CD14-positive monocyte (primary cell): Measurements from ENCODE around the gene HMBS. TPM values are rescaled to one million over a fixed set of nuclear protein-coding genes. Genes with fewer than 3 reads are reported as not detected.

Experiments used
- DNase-seq, 3 donors: peaks; one replicate each; pipeline ENCODE4 v3.0.0-alpha.2; 2011 to 2022
- H2AFZ ChIP-seq: 2 replicates; pipeline ENCODE4 v1.6.0; 2012; ENCODE audit warnings: mild to moderate bottlenecking, low read depth, low read length, inconsistent platforms; ENCODE audit not compliant: insufficient read depth, poor library complexity, severe bottlenecking
- H3K27ac ChIP-seq, 2 donors: 1 replicate in 1 of 2; 2 replicates in 1 of 2; pipeline ENCODE4 v1.5.1; 2012 to 2013; ENCODE audit warnings: low read length in 2 of 2, control low read depth in 1 of 2, inconsistent platforms in 1 of 2, low read depth in 1 of 2, mild to moderate bottlenecking in 1 of 2
- H3K27me3 ChIP-seq, 2 donors: one replicate each; pipeline versions ENCODE4 v1.6.0 to v1.6.1; 2011 to 2013; ENCODE audit warnings: low read length in 2 of 2; ENCODE audit not compliant: control insufficient read depth in 2 of 2, insufficient read depth in 2 of 2
- H3K36me3 ChIP-seq, 2 donors: replicated peaks in 1 of 2; 1 replicate in 1 of 2; 2 replicates in 1 of 2; pipeline versions ENCODE4 v1.5.1 to v1.6.1; 2012 to 2013; ENCODE audit warnings: low read length in 2 of 2, control low read depth in 1 of 2, inconsistent platforms in 1 of 2, mild to moderate bottlenecking in 1 of 2; ENCODE audit not compliant: insufficient read depth in 2 of 2, control insufficient read depth in 1 of 2
- H3K4me1 ChIP-seq, 2 donors: 1 replicate in 1 of 2; 2 replicates in 1 of 2; pipeline versions ENCODE4 v1.5.1 to v1.6.1; 2012 to 2013; ENCODE audit warnings: low read length in 2 of 2, control low read depth in 1 of 2, inconsistent platforms in 1 of 2, mild to moderate bottlenecking in 1 of 2, moderate library complexity in 1 of 2; ENCODE audit not compliant: insufficient read depth in 2 of 2, control insufficient read depth in 1 of 2
- H3K4me2 ChIP-seq: replicated peaks from 2 replicates; pipeline ENCODE3; 2012; ENCODE audit warnings: low read length, moderate library complexity, mild to moderate bottlenecking; ENCODE audit not compliant: poor library complexity, severe bottlenecking; ENCODE audit errors: extremely low read depth
- H3K4me3 ChIP-seq, 3 experiments: fragments of 200-600 bp in 1 of 3; sonication (generic) in 1 of 3; replicated peaks in 1 of 3; 1 replicate in 2 of 3; 2 replicates in 1 of 3; pipeline ENCODE4 v1.5.1; 2011 to 2013; ENCODE audit warnings: low read length in 3 of 3, mild to moderate bottlenecking in 3 of 3, control low read depth in 2 of 3, low read depth in 2 of 3, inconsistent platforms in 1 of 3, moderate library complexity in 1 of 3
- H3K79me2 ChIP-seq: 2 replicates; pipeline ENCODE4 v1.6.0; 2012; ENCODE audit warnings: mild to moderate bottlenecking, control low read depth, inconsistent platforms, low read length, moderate library complexity; ENCODE audit not compliant: insufficient read depth
- H3K9ac ChIP-seq: 2 replicates; pipeline ENCODE4 v1.6.0; 2017; ENCODE audit warnings: low read length, mild to moderate bottlenecking; ENCODE audit not compliant: insufficient read depth, poor library complexity, severe bottlenecking
- H3K9me3 ChIP-seq, 2 donors: replicated peaks in 1 of 2; 1 replicate in 1 of 2; 2 replicates in 1 of 2; pipeline versions ENCODE4 v1.5.1 to v1.6.1; 2012 to 2013; ENCODE audit warnings: low read length in 2 of 2, control low read depth in 1 of 2; ENCODE audit not compliant: control insufficient read depth in 1 of 2, insufficient read depth in 1 of 2
- H4K20me1 ChIP-seq: 2 replicates; pipeline ENCODE4 v1.6.0; 2012; ENCODE audit warnings: mild to moderate bottlenecking, low read length, control low read depth, moderate library complexity; ENCODE audit not compliant: insufficient read depth
- H3K27ac Mint-ChIP-seq, 7 donors: one replicate each; pipeline ENCODE4 v1.8.0; 2020; ENCODE audit warnings: mild to moderate bottlenecking in 7 of 7, mixed read lengths in 7 of 7, moderate library complexity in 6 of 7, inconsistent platforms in 2 of 7
- H3K27me3 Mint-ChIP-seq, 3 donors: one replicate each; pipeline ENCODE4 v1.8.0; 2021 to 2022; ENCODE audit warnings: low read depth in 3 of 3, mild to moderate bottlenecking in 3 of 3, mixed read lengths in 3 of 3, moderate library complexity in 3 of 3, inconsistent platforms in 1 of 3
- H3K36me3 Mint-ChIP-seq, 2 donors: one replicate each; pipeline ENCODE4 v1.8.0; 2020; ENCODE audit warnings: mixed read lengths in 2 of 2, inconsistent platforms in 1 of 2, mild to moderate bottlenecking in 1 of 2
- H3K4me1 Mint-ChIP-seq: one replicate; pipeline ENCODE4 v1.8.0; 2020; ENCODE audit warnings: mild to moderate bottlenecking, mixed read lengths
- H3K4me3 Mint-ChIP-seq, 2 donors: one replicate each; pipeline ENCODE4 v1.8.0; 2020; ENCODE audit warnings: mild to moderate bottlenecking in 2 of 2, mixed read lengths in 2 of 2, moderate library complexity in 1 of 2
- H3K9me3 Mint-ChIP-seq, 7 donors: one replicate each; pipeline ENCODE4 v1.8.0; 2020 to 2022; ENCODE audit warnings: mixed read lengths in 7 of 7, mild to moderate bottlenecking in 6 of 7, moderate library complexity in 6 of 7, inconsistent platforms in 2 of 7
- WGBS: methylation state at CpG from one replicate; pipeline ENCODE4 v1.1.5; 2013; ENCODE audit warnings: missing lambda C conversion rate; ENCODE audit not compliant: insufficient coverage; 5-methylcytosine and 5-hydroxymethylcytosine counted together
- intact Hi-C, 2 donors: fragments of 100-400 bp; cut with micrococcal nuclease; formaldehyde crosslinking; loops; one replicate each; pipeline versions ENCODE4 v1.15.0 to v1.15.1; 2023
- polyA plus RNA-seq, 3 donors: library from polyadenylated mRNA; depleted of rRNA in 1 of 3; unstranded in 2 of 3; stranded (reverse) in 1 of 3; fragments of 300-500 nt in 2 of 3; fragments of >200 nt in 1 of 3; fragmentation: Illumina TruSeq in 2 of 3; gene quantifications; 1 replicate in 2 of 3; 2 replicates in 1 of 3; pipeline ENCODE4 v1.2.3, GENCODE V29; 2012 to 2021
- TF ChIP-seq, protein P1 (sequence below): fragments of 200-600 bp; IDR thresholded peaks from one replicate; pipeline ENCODE4 v1.8.0; 2022; ENCODE audit warnings: antibody characterized with exemption, mild to moderate bottlenecking

The HMBS gene
- polyA plus RNA-seq, 3 donors = 21.1 to 26.4 (median 25.2) TPM

DNA sequence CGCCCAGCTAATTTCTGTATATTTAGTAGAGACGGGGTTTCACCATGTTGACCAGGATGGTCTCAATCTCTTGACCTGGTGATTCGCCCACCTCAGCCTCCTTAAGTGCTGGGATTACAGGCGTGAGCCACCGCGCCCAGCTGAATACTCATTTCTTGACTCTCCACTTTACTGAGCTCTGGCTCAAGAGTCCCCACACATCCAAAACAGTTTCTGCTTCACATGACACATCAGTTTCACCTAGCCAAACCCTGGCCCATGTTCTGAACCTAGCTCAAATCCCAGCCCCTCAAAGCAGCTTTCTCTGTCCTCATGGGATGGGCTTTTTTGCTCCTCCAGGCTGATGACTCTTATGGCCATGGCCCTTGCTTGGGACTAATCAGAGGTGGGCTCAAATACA is 37.5 kb upstream of the HMBS start:
- H3K36me3 ChIP-seq = peaks cover 53 to 80% of the 10 kb centered on the region in 2 donors
- intact Hi-C loops = no loop called here
- no peak for DNase-seq

DNA sequence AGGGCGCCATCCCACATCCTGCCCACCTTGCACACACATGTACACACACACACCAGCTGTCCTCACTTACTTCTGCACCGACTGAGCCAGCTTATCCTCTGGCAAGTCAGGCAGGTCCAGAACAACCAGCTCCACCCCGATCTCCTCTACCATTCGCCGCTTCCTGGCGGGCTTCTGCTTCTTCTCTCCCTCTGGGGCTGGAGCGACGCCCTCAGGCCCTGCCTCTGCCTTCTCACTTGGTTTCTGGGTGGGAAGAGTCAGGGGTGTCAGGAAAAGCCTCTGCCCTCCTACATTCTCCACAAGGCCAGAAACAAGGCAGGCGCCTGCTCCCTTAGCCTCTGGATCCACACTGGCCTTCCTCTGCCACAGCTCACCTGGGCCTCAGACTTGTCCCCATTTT is 36.0 kb upstream of the HMBS start:
- Mint-ChIP-seq H3K4me3 (no peak overlapping the region), H3K27me3 (peaks cover 0 to 1% (median 0%) of the 10 kb centered on the region in 3 donors), H3K9me3 (no peaks in the 10 kb centered on the region), H3K27ac (peak overlapping the region in 1 of 7 donors; percentile 60), H3K4me1 (no peaks in the 10 kb centered on the region), H3K36me3 (peaks cover 86 to 96% of the 10 kb centered on the region in 2 donors)
- Histone ChIP-seq H3K4me2 (no peak overlapping the region), H2AFZ (no peak overlapping the region), H3K27ac (no peak overlapping the region), H3K9me3 (no peaks in the 10 kb centered on the region), H3K79me2 (no peaks in the 10 kb centered on the region), H3K4me1 (no peaks in the 10 kb centered on the region), H3K4me3 (no peak overlapping the region), H3K36me3 (peaks cover 64 to 95% of the 10 kb centered on the region in 2 donors), H3K27me3 (no peaks in the 10 kb centered on the region), H3K9ac (no peak overlapping the region), H4K20me1 (no peaks in the 10 kb centered on the region)
- intact Hi-C loops = no loop called here
- DNase-seq = peak in 1 of 3 donors; percentile 2
- TF ChIP-seq, protein P1, sequence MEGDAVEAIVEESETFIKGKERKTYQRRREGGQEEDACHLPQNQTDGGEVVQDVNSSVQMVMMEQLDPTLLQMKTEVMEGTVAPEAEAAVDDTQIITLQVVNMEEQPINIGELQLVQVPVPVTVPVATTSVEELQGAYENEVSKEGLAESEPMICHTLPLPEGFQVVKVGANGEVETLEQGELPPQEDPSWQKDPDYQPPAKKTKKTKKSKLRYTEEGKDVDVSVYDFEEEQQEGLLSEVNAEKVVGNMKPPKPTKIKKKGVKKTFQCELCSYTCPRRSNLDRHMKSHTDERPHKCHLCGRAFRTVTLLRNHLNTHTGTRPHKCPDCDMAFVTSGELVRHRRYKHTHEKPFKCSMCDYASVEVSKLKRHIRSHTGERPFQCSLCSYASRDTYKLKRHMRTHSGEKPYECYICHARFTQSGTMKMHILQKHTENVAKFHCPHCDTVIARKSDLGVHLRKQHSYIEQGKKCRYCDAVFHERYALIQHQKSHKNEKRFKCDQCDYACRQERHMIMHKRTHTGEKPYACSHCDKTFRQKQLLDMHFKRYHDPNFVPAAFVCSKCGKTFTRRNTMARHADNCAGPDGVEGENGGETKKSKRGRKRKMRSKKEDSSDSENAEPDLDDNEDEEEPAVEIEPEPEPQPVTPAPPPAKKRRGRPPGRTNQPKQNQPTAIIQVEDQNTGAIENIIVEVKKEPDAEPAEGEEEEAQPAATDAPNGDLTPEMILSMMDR = no peak
- WGBS = no CpG with 5 or more reads among the region's 9 CpGs

More for the DNA sequence above, 37.5 kb upstream of the HMBS start:
- no peaks in the 10 kb centered on the region for H3K9me3 Mint-ChIP-seq
- Histone ChIP-seq H3K27ac (no peak overlapping the region), H3K4me2 (no peak overlapping the region), H3K4me3 (no peak overlapping the region), H3K4me1 (no peaks in the 10 kb centered on the region), H3K27me3 (no peaks in the 10 kb centered on the region), H3K79me2 (no peaks in the 10 kb centered on the region), H3K9ac (no peak overlapping the region), H3K9me3 (no peaks in the 10 kb centered on the region), H4K20me1 (no peaks in the 10 kb centered on the region), H2AFZ (no peak overlapping the region)
- H3K27me3 Mint-ChIP-seq = no peaks in the 10 kb centered on the region
- TF ChIP-seq, protein P1 = no peak
- no peak overlapping the region for H3K27ac Mint-ChIP-seq
- peaks cover 72 to 81% of the 10 kb centered on the region in 2 donors for H3K36me3 Mint-ChIP-seq
- no peaks in the 10 kb centered on the region for H3K4me1 Mint-ChIP-seq
- 100% methylated on average over 4 of the region's 6 CpGs for WGBS
- no peak overlapping the region for H3K4me3 Mint-ChIP-seq
